Stimulated activated CD8-positive, alpha-beta memory T cell treated with anti-CD3 and anti-CD28 coated beads, Interleukin-4, amount 100 ng/mL, for 1 hour (primary cell): ENCODE measurements around the gene SF3A2.

Experiments used
- DNase-seq, 2 donors: peaks; one replicate each; pipeline ENCODE4 v3.0.0-alpha.2; 2020; ENCODE audit warnings: low read depth in 2 of 2, low spot score in 1 of 2

SF3A2 gene

DNA sequence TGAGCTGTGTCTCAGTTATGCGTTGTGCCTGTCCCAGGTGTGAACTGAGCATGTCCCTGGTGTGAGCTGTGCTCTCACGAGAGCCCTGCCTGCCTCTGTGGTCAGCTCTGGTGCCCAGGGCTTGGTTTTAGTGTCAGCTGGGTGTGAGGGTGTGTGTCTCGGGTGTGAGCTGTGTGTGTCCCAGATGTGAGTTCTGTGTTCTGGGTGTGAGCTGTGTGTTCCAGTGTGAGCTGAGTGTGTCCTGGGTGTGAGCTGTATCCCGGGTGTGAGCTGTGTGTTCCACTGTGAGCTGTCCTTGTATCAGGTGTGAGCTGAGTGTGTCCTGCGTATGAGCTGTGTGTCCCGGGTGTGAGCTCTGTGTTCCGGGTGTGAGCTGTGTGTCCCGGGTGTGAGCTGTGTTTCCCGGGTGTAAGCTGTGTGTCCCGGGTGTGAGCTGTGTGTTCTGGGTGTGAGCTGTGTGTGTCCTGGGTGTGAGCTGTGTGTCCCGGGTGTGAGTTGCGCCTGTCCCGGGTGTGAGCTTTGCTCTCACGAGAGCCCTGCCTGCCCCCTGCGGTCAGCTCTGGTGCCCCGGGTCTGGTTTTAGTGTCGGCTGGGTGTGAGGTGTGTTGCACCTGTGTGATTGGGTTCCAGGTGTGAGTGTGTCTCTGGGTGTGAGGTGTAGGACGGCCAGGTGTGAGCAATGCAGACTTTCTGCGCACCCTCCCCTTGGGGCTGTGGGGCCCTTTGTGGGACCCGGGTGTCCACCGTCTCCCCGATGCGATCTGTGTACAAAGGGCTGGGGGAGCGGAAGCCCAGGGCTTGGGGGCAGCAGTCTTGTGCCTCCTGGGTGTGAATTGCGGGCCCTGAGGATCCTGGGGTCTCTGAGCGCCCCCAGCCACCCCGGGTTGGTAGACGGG, 52.4 kb downstream of the SF3A2 start:
- DNase-seq, result no peak

DNA sequence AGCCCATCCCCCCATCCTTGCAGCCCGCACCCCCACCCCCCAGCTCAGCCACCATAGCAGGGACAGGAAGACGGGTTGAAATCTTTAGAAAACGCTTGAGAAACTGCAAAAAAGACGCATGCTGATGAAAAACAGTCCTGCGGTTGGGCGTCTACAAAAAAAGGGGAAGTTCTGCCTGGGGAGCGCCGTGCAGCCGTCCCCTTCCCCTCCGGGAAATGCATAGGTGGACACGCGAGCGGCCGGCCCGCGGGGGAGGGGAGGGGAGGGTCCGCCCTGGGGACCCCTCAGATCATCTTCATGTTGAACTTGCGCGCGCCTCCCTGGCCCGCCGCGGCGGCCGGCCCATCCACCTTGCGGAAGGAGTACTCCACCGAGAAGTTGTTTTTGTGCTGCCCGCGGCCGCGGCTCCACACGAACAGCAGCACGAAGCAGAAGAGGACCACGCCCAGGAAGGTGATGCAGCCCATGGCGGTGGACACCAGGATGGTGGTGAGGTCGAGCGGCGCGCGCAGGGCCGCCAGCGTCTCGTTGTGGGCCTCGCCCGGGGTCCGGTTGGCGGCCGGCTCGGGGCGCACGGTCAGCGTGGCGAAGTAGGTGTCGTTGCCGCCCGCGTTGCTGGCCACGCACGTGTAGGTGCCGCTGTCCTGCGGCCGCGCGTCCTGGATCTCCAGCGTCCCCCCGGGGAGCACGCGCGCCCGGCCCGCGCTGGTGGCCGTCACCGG, 53.3 kb downstream of the SF3A2 start:
- no peak for DNase-seq

DNA sequence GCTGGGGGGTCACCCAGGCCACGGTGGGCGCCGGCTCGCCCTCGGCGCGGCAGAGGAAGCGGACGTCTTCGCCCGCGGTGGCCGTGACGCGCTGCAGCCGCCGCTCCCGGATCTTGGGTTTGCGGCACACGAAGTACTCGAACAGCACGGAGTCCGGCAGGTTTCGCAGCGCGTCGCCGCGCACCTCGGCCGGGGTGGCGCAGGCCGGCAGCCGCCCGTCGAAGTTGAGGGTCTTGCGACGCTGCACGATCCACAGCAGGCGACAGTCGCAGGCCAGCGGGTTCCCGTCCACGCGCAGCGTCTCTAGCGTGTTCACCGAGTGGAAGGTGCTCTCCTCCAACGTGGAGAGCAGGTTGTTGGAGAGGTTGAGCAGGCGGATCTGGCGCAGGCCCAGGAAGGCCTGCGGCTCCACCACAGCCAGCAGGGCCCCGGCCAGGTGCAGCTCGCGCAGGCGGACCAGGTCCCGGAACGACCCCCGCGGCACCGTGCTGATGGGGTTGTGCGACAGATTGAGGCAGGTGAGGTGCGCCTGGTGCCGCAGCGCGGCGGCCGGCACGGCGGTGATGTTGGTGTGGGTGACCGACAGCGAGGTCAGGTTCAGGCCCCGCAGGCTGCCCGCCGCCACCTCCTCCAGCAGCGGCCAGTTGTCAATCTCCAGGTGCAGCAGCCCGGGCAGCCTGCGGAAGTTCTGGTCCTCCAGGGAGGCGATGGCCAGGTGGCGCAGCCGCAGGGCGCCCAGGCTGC, 54.0 kb downstream of the SF3A2 start:
- DNase-seq, result no peak

DNA sequence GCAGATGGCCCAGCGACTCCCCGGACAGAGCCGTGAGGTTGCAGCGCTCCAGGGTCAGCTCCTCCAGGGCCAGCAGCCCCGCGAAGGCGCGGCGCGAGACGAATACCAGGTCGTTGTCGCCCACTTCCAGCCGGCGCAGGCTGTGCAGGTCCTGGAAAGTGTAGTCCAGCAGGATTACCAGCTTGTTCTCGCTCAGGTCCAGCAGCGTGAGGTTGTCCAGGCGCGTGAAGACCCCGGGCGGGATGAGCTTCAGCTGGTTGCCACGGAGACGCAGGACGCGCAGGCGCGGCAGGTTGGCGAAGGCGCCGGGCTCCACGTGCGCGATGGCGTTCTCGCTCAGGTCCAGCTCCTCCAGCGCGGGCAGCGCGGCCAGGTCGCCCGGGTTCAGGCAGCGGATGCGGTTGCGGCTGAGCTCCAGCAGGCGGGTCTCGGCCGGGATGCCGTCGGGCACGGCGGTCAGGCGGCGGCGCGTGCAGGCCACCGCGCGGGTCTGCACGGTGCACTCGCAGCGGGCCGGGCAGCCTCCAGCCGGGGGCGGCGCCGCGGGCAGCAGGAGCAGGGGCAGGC, 54.6 kb downstream of the SF3A2 start:
- DNase-seq, result no peak

DNA sequence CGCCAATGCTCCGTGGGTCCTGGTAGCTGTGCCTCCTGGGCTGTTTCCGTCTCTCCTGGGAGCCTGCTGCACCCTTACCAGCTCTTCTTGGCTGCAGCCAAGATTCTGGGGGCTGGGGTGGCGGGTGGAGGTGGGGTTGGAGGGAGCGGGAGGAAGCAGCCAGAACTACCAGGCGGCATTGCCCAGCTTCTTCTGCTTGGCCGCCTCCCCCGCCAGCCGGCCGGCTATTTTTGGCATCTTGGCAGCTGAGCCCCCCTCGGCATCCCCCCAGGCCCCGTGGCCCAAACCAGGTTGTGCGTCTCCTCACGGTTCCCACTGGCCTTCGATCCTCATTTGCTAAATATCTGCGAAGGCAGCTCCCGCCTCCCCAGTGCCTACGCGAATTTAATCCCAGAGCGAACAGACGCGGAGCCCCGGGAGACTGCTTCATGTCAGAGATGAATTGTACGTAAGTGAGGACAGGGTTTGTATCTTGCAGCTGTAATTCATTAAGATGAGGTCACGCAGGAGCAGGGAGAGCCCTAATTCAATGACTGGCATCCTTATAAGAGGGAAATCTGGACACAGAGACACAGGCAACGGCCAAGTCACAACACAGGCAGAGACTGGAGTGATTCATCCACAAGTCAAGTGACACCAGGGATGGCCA, 58.2 kb downstream of the SF3A2 start:
- no peak for DNase-seq

DNA sequence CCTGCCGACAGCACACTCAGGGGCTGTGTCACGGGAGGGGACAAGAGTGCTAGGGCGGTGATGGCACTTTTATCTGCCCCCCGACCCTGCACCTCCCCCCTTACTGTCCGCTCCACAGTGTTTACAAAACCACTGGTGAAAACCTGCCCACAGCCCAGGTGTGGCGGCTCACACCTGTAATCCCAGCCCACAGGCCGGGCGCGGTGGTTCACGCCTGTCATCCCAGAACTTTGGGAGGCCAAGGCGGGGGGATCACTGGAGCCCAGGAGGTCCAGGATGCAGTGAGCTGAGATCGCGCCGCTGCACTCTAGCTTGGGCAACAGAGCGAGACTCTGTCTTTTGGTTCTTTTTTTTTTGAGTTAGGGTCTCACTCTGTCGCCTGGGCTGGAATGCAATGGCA, 59.5 kb downstream of the SF3A2 start:
- DNase-seq, result no peak
